NCI-H1092 treated with DMSO at 0.1 percent for 48 hours (cell line): ENCODE data around the gene ZCCHC12.
A peak's percentile ranks its signal among the peaks of the same experiment; 100 is the strongest.

Source experiments
- DNase-seq: peaks from one replicate; lab custom pipeline; 2025; lab: John Stamatoyannopoulos, UW

The ZCCHC12 gene

GRCh38 chrX:118867251-118867650 is 43.6 kb downstream of the ZCCHC12 start:
- no peak for DNase-seq

DNA sequence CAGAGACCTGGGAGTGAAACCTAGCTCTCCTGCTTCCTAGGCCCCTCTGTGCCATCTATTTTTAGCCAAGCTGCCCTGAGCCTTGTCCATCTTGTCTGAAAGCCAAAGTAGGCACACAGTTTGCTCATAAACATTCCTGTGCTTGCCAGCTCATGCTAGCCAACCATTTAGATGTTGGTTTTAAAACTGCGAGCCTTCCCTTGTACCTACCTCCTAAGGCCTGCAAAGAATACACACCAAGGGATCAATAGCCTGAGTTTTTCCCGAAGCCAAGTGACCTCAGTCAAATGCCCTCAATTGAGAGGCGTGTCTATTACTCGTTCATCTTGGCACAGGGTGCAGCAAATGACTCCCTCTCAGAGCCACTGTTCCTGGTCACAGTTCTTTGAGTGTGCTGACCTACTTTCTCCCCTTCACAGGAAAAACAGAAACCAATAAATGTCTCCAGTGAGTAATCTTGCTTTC is 48.5 kb downstream of the ZCCHC12 start:
- DNase-seq = peak; percentile 6
